Mucosa of stomach (tissue), 1 donor: ENCODE data around the gene RAD51D.
"Not testable (repeated sequence)": the region's sequence is repeated elsewhere in the genome, so short reads cannot be mapped to it uniquely, and the experiment has no call there.

Experiments used
- H3K27me3 ChIP-seq: one replicate; pipeline ENCODE4 v1.7.0; 2013; ENCODE audit warnings: mild to moderate bottlenecking, low read length; ENCODE audit not compliant: control insufficient read depth, insufficient read depth
- H3K36me3 ChIP-seq: one replicate; pipeline ENCODE4 v1.7.0; 2013; ENCODE audit warnings: low read length; ENCODE audit not compliant: control insufficient read depth, insufficient read depth
- H3K4me1 ChIP-seq: one replicate; pipeline ENCODE4 v1.7.0; 2013; ENCODE audit warnings: mild to moderate bottlenecking, low read length; ENCODE audit not compliant: control insufficient read depth, insufficient read depth
- H3K4me3 ChIP-seq: one replicate; pipeline ENCODE4 v1.7.0; 2013; ENCODE audit warnings: low read length
- H3K9ac ChIP-seq: one replicate; pipeline ENCODE4 v1.7.0; 2013; ENCODE audit warnings: mild to moderate bottlenecking, low read length, moderate library complexity
- H3K9me3 ChIP-seq: one replicate; pipeline ENCODE4 v1.7.0; 2013; ENCODE audit warnings: mild to moderate bottlenecking, low read length, moderate library complexity; ENCODE audit not compliant: control insufficient read depth
- donor health status: Pancreatic carcinoma.

Gene RAD51D

GRCh38 chr17:35135322-35135721, 15.7 kb upstream of the RAD51D start:
- Histone ChIP-seq H3K9ac (no peak overlapping the region), H3K4me1 (no peaks in the 10 kb centered on the region), H3K36me3 (peaks cover 13% of the 10 kb centered on the region), H3K4me3 (no peak overlapping the region), H3K27me3 (no peaks in the 10 kb centered on the region), H3K9me3 (no peaks in the 10 kb centered on the region)

GRCh38 chr17:35132816-35133550, 13.3 kb upstream of the RAD51D start:
- H3K4me1 ChIP-seq, result no peaks in the 10 kb centered on the region
- H3K9me3 ChIP-seq, result no peaks in the 10 kb centered on the region
- no peaks in the 10 kb centered on the region for H3K27me3 ChIP-seq
- peaks cover 13% of the 10 kb centered on the region for H3K36me3 ChIP-seq
- no peak overlapping the region for H3K9ac ChIP-seq
- H3K4me3 ChIP-seq, result no peak overlapping the region

DNA sequence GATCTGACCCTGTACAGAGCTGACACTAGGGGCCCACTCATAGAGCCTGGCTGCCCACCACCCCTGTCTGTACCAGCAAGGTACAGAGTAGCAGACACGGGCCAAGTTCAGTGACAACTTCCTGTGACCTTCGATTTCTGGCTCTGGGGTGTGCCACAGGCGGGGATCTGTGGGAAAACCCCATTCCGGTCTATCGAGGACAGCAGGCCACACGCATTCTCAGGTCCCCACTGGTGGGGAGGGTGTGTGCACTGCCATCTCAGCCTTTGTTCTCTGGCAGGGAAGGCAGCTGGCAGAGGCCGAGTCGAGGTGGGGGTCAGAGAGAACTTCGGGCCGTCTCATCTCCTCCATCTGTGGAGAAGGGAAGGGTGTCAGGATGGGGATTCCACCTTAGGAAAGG, 12.4 kb upstream of the RAD51D start:
- H3K36me3 ChIP-seq, result peaks cover 13% of the 10 kb centered on the region
- H3K4me3 ChIP-seq, result no peak overlapping the region
- H3K9me3 ChIP-seq, result no peaks in the 10 kb centered on the region
- H3K27me3 ChIP-seq, result no peaks in the 10 kb centered on the region
- no peaks in the 10 kb centered on the region for H3K4me1 ChIP-seq
- H3K9ac ChIP-seq, result no peak overlapping the region

DNA sequence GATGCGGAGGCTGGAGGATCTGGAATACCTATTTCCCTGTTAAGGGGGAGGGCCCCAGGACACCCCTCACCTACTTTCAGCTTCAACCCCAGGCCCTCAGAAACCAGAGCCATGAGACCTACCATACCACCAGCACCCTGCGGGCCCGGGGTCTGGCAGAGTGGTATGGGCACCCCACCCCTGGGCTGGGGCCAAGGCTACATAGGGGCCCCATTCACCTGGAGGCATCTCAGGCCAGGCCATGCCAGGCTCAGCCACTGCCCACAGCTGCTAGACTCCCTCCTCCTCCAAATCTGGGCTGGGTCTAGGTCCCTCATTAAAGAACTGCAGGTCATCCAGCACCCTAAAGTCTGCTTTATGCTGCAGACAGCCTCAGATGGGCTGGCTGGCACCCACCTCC, 10.7 kb upstream of the RAD51D start:
- Histone ChIP-seq H3K27me3 (no peaks in the 10 kb centered on the region), H3K9ac (no peak overlapping the region), H3K36me3 (peaks cover 9% of the 10 kb centered on the region), H3K4me1 (no peaks in the 10 kb centered on the region), H3K9me3 (no peaks in the 10 kb centered on the region), H3K4me3 (no peak overlapping the region)

DNA sequence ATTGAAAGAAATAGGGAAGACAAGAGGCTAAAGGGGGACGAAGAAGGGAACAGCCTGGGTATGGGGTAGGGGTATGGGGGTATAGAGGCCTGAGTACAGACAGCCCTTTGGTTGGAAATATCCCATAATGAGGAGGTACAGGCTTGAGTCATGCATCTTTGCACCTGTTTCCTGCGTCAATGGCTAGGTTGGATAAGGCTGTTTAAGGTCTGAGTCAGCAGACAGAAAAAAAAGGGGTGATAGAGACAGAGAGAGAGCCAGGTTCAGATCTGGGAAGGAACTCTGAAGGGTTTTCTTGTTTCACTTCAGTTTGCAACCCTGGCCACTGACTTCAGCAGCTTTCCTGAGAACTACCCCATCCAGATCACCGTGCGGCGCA, 10.3 kb upstream of the RAD51D start:
- no peaks in the 10 kb centered on the region for H3K4me1 ChIP-seq
- peaks cover 9% of the 10 kb centered on the region for H3K36me3 ChIP-seq
- H3K4me3 ChIP-seq, result no peak overlapping the region
- H3K27me3 ChIP-seq, result no peaks in the 10 kb centered on the region
- no peak overlapping the region for H3K9ac ChIP-seq
- H3K9me3 ChIP-seq, result no peaks in the 10 kb centered on the region

DNA sequence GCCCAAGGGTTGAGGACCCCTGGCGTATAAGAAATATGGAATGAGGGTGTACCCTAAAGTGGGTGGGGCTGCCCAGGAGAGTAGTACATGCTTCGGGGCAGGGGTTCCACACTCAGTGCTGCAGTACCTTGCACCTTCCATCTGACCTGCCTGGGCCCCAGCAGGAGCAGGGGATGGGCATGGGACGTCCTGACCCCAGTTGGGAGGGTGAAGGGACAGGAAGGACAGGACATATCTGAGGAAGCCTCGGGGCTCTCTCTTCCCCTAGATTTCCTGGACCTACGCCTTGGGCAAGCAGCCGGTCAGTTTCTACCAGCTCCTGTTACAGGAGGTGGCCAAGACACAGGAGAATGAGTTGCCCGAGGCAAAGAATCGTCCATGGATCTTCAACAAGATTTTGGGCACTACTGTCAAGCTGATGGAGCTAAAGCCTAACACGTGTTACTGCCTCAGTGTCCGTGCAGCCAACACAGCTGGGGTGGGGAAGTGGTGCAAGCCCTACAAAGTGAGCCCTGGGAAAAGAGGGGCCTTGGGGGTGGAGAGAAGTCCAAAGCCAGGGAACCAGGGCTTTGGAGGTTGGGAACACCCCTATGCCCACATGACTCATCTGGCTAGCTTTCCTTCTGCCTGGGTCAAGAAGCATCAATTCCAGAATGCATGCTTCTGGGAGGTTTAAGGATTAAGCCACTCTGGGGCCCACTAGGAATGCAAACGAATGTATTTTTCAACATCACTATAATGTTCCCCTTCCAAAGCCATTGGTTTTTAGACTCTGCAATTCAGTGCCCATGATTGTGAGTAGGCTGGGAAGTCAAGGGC, 9.7 kb upstream of the RAD51D start:
- Histone ChIP-seq H3K4me3 (no peak overlapping the region), H3K9me3 (no peaks in the 10 kb centered on the region), H3K36me3 (peaks cover 9% of the 10 kb centered on the region), H3K27me3 (no peaks in the 10 kb centered on the region), H3K9ac (no peak overlapping the region), H3K4me1 (no peaks in the 10 kb centered on the region)

GRCh38 chr17:35127751-35128514, 8.3 kb upstream of the RAD51D start:
- peaks cover 5% of the 10 kb centered on the region for H3K36me3 ChIP-seq
- H3K9me3 ChIP-seq, result no peaks in the 10 kb centered on the region
- no peak overlapping the region for H3K9ac ChIP-seq
- no peak overlapping the region for H3K4me3 ChIP-seq
- no peaks in the 10 kb centered on the region for H3K27me3 ChIP-seq
- H3K4me1 ChIP-seq, result no peaks in the 10 kb centered on the region

DNA sequence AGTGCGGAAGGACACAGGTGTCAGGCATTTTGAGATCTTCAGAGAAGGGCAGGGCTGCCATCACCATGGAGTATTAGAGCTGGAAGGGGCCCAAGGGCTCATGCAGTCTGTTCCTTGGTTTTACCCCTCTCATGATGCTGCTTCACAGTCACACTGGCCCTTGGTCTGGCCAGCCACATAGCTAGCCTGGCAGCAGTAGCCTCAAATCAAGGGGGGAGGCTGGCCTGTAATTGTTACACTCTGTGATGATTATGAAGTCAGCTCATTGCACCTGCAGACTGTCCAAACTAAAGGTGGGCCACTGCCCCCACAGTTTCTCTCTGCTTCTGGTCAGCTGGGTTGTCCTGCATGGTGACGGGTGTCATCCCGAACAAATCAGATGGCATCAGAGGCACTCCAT, 1.7 kb upstream of the RAD51D start, which contains the start of gene FNDC8:
Gene FNDC8 (plus strand): TSS at position 301 of the 400 bp plus-strand sequence. CDS start 79 bp downstream, at position 380.
- H3K4me1 ChIP-seq, result peaks cover 17% of the 10 kb centered on the region
- no peak within 1 kb of the TSS for H3K9ac ChIP-seq
- no peak within 1 kb of the TSS for H3K4me3 ChIP-seq

GRCh38 chr17:35117984-35118383, 1.7 kb downstream of the RAD51D start:
- no peaks in the 10 kb centered on the region for H3K27me3 ChIP-seq
- H3K9ac ChIP-seq, result no peak overlapping the region
- no peak overlapping the region for H3K4me3 ChIP-seq
- H3K4me1 ChIP-seq, result peaks cover 17% of the 10 kb centered on the region
- no peaks in the 10 kb centered on the region for H3K36me3 ChIP-seq
- no peaks in the 10 kb centered on the region for H3K9me3 ChIP-seq

More for the DNA sequence above, 1.7 kb upstream of the RAD51D start, which contains the start of gene FNDC8:
- no peaks in the 10 kb centered on the region for H3K9me3 ChIP-seq
- H3K27me3 ChIP-seq, result no peaks in the 10 kb centered on the region
- H3K36me3 ChIP-seq, result no peaks in the 10 kb centered on the region

DNA sequence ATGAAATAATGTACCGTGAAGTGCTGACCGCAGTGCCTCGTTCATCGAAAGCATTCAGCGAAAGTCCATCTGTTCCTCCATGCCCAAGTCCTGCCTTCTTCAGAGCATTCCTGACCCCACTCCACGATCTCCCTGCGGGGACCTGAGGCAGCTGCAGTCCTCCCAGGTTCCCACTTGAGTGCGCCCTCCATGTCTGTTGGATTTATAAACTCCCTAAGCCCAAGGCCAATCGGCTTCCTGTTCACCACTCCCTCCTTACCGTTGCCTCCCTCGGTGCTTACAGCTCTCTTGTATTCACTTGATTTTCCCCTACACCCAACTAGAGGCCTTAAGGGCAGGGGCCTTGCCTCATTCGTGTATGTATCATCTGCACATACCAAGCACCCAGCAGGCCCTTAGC, 2.8 kb downstream of the RAD51D start:
- H3K36me3 ChIP-seq, result no peaks in the 10 kb centered on the region
- H3K9me3 ChIP-seq, result no peaks in the 10 kb centered on the region
- H3K27me3 ChIP-seq, result no peaks in the 10 kb centered on the region
- H3K9ac ChIP-seq, result no peak overlapping the region
- peaks cover 17% of the 10 kb centered on the region for H3K4me1 ChIP-seq
- H3K4me3 ChIP-seq, result no peak overlapping the region

GRCh38 chr17:35110791-35111190, 8.9 kb downstream of the RAD51D start:
- H3K27me3 ChIP-seq, H3K9me3 ChIP-seq, H3K36me3 ChIP-seq, H3K4me3 ChIP-seq, H3K4me1 ChIP-seq, H3K9ac ChIP-seq: not testable (repeated sequence)
